Endothelial cell of umbilical vein (primary cell): ENCODE data around the gene MGST1. TPM values are rescaled to one million over a fixed set of nuclear protein-coding genes. Genes with fewer than 3 reads are reported as not detected.

Source experiments
- BruUV-seq: library from RNA; stranded (reverse); fragments of 400-500 nt; replicated peaks from 2 replicates; lab custom pipeline; 2021; lab: Mats Ljungman, UMichigan
- CTCF ChIA-PET: fragments of 300-600, 350-600 bp; sonication (Branson Sonifier 250); formaldehyde crosslinking; loops from one replicate; lab custom pipeline; 2021; ENCODE audit warnings: antibody characterized with exemption, inconsistent platforms; lab: Charles Lee
- POLR2A ChIA-PET: fragments of 300-600, 350-600 bp; sonication (Branson Sonifier 250); formaldehyde crosslinking; loops from one replicate; lab custom pipeline; 2021; ENCODE audit warnings: antibody characterized with exemption, inconsistent platforms; lab: Charles Lee
- DNase-seq: peaks from one replicate; pipeline ENCODE4 v3.0.0-alpha.2; 2011; ENCODE audit warnings: low read depth, low spot score
- FAIRE-seq: peaks from 2 replicates; lab custom pipeline; 2011; peaks lifted over from hg19 to GRCh38; lab: Jason Lieb, UNC
- H2AFZ ChIP-seq: 2 replicates; pipeline ENCODE4 v1.6.0; 2012; ENCODE audit warnings: low read depth, low read length, control low read depth, inconsistent platforms
- H3K27ac ChIP-seq: 2 replicates; pipeline ENCODE4 v1.5.1; 2011; ENCODE audit warnings: low read depth, mild to moderate bottlenecking, control low read depth, low read length, moderate library complexity; ENCODE audit not compliant: insufficient read depth
- H3K27me3 ChIP-seq, 2 experiments: 2 replicates each; pipeline versions ENCODE4 v1.6.0 to v1.6.1; 2011; ENCODE audit warnings: low read length in 2 of 2, mixed read lengths in 1 of 2; ENCODE audit not compliant: control insufficient read depth in 2 of 2, insufficient read depth in 2 of 2
- H3K36me3 ChIP-seq, 2 experiments: 2 replicates in 1 of 2; 3 replicates in 1 of 2; pipeline ENCODE4 v1.5.1; 2011; ENCODE audit warnings: low read length in 2 of 2, mild to moderate bottlenecking in 1 of 2, moderate library complexity in 1 of 2; ENCODE audit not compliant: control insufficient read depth in 2 of 2, insufficient read depth in 2 of 2; ENCODE audit errors: extremely low read depth in 1 of 2
- H3K4me1 ChIP-seq: 3 replicates; pipeline ENCODE4 v1.5.1; 2011; ENCODE audit warnings: mild to moderate bottlenecking, low read length; ENCODE audit not compliant: control insufficient read depth, insufficient read depth; ENCODE audit errors: extremely low read depth
- H3K4me2 ChIP-seq: 2 replicates; pipeline ENCODE4 v1.6.1; 2011; ENCODE audit warnings: low read length, control low read depth, mixed read lengths; ENCODE audit not compliant: insufficient read depth
- H3K4me3 ChIP-seq, 3 experiments: fragments of 200-600 bp in 1 of 3; sonication (generic), shearing (Covaris generic) in 1 of 3; replicated peaks in 1 of 3; 2 replicates each; pipeline ENCODE4 v1.5.1; 2011 to 2016; ENCODE audit warnings: control low read depth in 3 of 3, low read length in 3 of 3, mild to moderate bottlenecking in 2 of 3, inconsistent platforms in 1 of 3, low read depth in 1 of 3, moderate library complexity in 1 of 3; ENCODE audit not compliant: insufficient read depth in 1 of 3
- H3K79me2 ChIP-seq: 2 replicates; pipeline ENCODE4 v1.6.0; 2012; ENCODE audit warnings: low read length, inconsistent platforms; ENCODE audit not compliant: control insufficient read depth, insufficient read depth
- H3K9ac ChIP-seq: replicated peaks from 2 replicates; pipeline ENCODE3; 2011; ENCODE audit warnings: low read length, control low read depth; ENCODE audit not compliant: insufficient read depth; ENCODE audit errors: extremely low read depth
- H3K9me1 ChIP-seq: replicated peaks from 3 replicates; pipeline ENCODE4 v1.6.0; 2011; ENCODE audit warnings: mild to moderate bottlenecking, low read length; ENCODE audit not compliant: control insufficient read depth, insufficient read depth; ENCODE audit errors: extremely low read depth
- H3K9me3 ChIP-seq: replicated peaks from 2 replicates; pipeline ENCODE4 v1.5.1; 2012; ENCODE audit warnings: low read length, inconsistent platforms; ENCODE audit not compliant: control insufficient read depth, insufficient read depth
- H4K20me1 ChIP-seq: replicated peaks from 2 replicates; pipeline ENCODE3; 2011; ENCODE audit warnings: mild to moderate bottlenecking, low read length; ENCODE audit not compliant: control insufficient read depth, insufficient read depth; ENCODE audit errors: extremely low read depth
- EZH2 ChIP-seq: IDR thresholded peaks from 2 replicates; pipeline ENCODE4 v1.6.1; 2012; ENCODE audit warnings: borderline replicate concordance, low read depth, mild to moderate bottlenecking, moderate library complexity, low read length, inconsistent platforms; ENCODE audit not compliant: severe bottlenecking
- FOS ChIP-seq: IDR thresholded peaks from 2 replicates; pipeline ENCODE4 v1.6.1; 2011; ENCODE audit warnings: mild to moderate bottlenecking, low read length, moderate library complexity, borderline replicate concordance; ENCODE audit not compliant: insufficient read depth
- GATA2 ChIP-seq: IDR thresholded peaks from 2 replicates; pipeline ENCODE4 v1.7.0; 2011; ENCODE audit warnings: low read depth, mild to moderate bottlenecking, moderate library complexity, mixed read lengths, low read length; ENCODE audit not compliant: insufficient read length, insufficient read depth
- JUN ChIP-seq: IDR thresholded peaks from 2 replicates; pipeline ENCODE4 v1.6.1; 2011; ENCODE audit warnings: borderline replicate concordance, low read depth; ENCODE audit not compliant: insufficient read length, insufficient read depth
- MYC ChIP-seq: IDR thresholded peaks from one replicate; pipeline ENCODE4 v1.6.1; 2011; ENCODE audit warnings: mild to moderate bottlenecking, low read depth, low read length
- POLR2A ChIP-seq: IDR thresholded peaks from 2 replicates; pipeline ENCODE4 v1.6.1; 2012; ENCODE audit warnings: low read depth, mild to moderate bottlenecking, control low read depth, low read length
- POLR2AphosphoS5 ChIP-seq: IDR thresholded peaks from 2 replicates; pipeline ENCODE4 v1.6.1; 2012; ENCODE audit warnings: low read depth, mild to moderate bottlenecking, control low read depth, low read length, moderate library complexity; ENCODE audit not compliant: insufficient read depth
- dilution Hi-C: fragments of 300-500 bp; cut with MboI; formaldehyde crosslinking; loops from one replicate; pipeline ENCODE4 v1.15.0; 2019; ENCODE audit warnings: low sequenced_read_pairs; ENCODE audit not compliant: extremely low pct_ligation_motif_present
- intact Hi-C: fragments of 100-400 bp; cut with micrococcal nuclease; formaldehyde crosslinking; loops from one replicate; pipeline ENCODE4 v1.10.0; 2022
- polyA plus RNA-seq, 4 experiments: library from polyadenylated mRNA; depleted of rRNA in 3 of 4; stranded (reverse) in 3 of 4; unstranded in 1 of 4; fragments of >200 nt; gene quantifications; 2 replicates each; pipeline versions ENCODE4 v1.2.1 to v1.2.3, GENCODE V29; 2011 to 2012; ENCODE audit warnings: missing spikeins in 1 of 4
- total RNA-seq: library from RNA; stranded (reverse); gene quantifications from 2 replicates; pipeline ENCODE4 v1.2.3, GENCODE V29; 2021
- TF ChIP-seq, protein P1 (sequence below): IDR thresholded peaks from 2 replicates; pipeline ENCODE4 v1.6.1; 2011; ENCODE audit not compliant: insufficient read depth, insufficient read length
- TF ChIP-seq, protein P2 (sequence below), 2 donors: IDR thresholded peaks; 1 replicate in 1 of 2; 2 replicates in 1 of 2; pipeline ENCODE4 v1.5.1; 2011; ENCODE audit warnings: low read length in 2 of 2, mild to moderate bottlenecking in 2 of 2, moderate library complexity in 2 of 2, control low read depth in 1 of 2, inconsistent platforms in 1 of 2, low read depth in 1 of 2; ENCODE audit not compliant: insufficient read depth in 1 of 2; ENCODE audit errors: extremely low read depth in 1 of 2

Gene MGST1
- total and polyA plus RNA-seq, 2 donors (not counting 3 experiments of a cell fraction or from before 2014, with no cell fraction given): 131 to 170 TPM

DNA sequence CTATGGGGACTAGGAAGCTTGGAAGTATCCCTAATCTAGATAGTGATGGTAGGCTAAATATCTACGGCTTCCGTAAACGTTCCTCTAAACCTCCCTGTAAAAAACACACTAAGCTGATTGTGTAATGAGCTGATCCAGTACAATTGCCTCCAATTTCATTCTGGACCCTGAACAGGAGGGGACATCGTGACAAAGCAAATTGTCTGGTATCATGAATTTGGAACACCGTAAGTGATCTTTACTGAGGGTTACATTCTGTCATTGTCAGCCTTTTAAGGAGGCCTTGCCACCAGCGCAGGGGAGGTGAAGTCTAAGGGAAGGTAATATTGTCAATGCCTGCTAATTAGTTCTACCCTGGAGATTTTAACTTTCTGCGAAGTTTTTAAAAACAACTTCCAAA, 487 bp upstream of the MGST1 start:
- CTCF ChIA-PET: no interaction called here
- Histone ChIP-seq H3K27me3 (no peaks in the 10 kb centered on the region), H2AFZ (peak overlapping the region; percentile 85), H3K9me1 (no peaks in the 10 kb centered on the region), H4K20me1 (no peaks in the 10 kb centered on the region), H3K36me3 (no peaks in the 10 kb centered on the region), H3K9ac (peak overlapping the region; percentile 93), H3K4me3 (peak overlapping the region; percentile 86 to 95 (median 87)), H3K4me1 (peaks cover 27% of the 10 kb centered on the region), H3K9me3 (no peaks in the 10 kb centered on the region), H3K79me2 (peaks cover 48% of the 10 kb centered on the region), H3K27ac (peak overlapping the region; percentile 70), H3K4me2 (peak overlapping the region; percentile 51)
- BruUV-seq: TSS peak; percentile 41
- intact Hi-C loops: loop anchor here (10.0 kb wide), 2 partner anchors 432 to 462 kb away; partner anchors contain the start of genes DERA and STRAP
- TF ChIP-seq EZH2 (no peak), POLR2AphosphoS5 (no peak), POLR2A (no peak), GATA2 (no peak), JUN (no peak), MYC (no peak), FOS (no peak)
- TF ChIP-seq, protein P1, sequence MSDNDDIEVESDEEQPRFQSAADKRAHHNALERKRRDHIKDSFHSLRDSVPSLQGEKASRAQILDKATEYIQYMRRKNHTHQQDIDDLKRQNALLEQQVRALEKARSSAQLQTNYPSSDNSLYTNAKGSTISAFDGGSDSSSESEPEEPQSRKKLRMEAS: no peak
- TF ChIP-seq, protein P2, sequence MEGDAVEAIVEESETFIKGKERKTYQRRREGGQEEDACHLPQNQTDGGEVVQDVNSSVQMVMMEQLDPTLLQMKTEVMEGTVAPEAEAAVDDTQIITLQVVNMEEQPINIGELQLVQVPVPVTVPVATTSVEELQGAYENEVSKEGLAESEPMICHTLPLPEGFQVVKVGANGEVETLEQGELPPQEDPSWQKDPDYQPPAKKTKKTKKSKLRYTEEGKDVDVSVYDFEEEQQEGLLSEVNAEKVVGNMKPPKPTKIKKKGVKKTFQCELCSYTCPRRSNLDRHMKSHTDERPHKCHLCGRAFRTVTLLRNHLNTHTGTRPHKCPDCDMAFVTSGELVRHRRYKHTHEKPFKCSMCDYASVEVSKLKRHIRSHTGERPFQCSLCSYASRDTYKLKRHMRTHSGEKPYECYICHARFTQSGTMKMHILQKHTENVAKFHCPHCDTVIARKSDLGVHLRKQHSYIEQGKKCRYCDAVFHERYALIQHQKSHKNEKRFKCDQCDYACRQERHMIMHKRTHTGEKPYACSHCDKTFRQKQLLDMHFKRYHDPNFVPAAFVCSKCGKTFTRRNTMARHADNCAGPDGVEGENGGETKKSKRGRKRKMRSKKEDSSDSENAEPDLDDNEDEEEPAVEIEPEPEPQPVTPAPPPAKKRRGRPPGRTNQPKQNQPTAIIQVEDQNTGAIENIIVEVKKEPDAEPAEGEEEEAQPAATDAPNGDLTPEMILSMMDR (IDR thresholded peaks at IDR 0.05; ENCODE audit: extremely low read depth in 1 of 2, insufficient read depth in 1 of 2, low read depth in 1 of 2, low read length in 2 of 2): no peak
- dilution Hi-C loops: no loop called here
- FAIRE-seq (no peak), DNase-seq (no peak)
- POLR2A ChIA-PET: no interaction called here
